Mesenchymal stem cell (in vitro differentiated cells and primary cell): Measurements from ENCODE around the gene PHRF1.

Source experiments
- DNase-seq: peaks from one replicate; pipeline ENCODE4 v3.0.0-alpha.2; 2013
- H2AFZ ChIP-seq: one replicate; pipeline ENCODE4 v1.6.1; 2013; ENCODE audit warnings: low read depth, mild to moderate bottlenecking, control low read depth, inconsistent platforms, low read length, moderate library complexity
- H2AK5ac ChIP-seq: 2 replicates; pipeline ENCODE4 v1.6.1; 2013; ENCODE audit warnings: low read length, moderate library complexity, mild to moderate bottlenecking, inconsistent platforms; ENCODE audit not compliant: severe bottlenecking
- H2BK120ac ChIP-seq: one replicate; pipeline ENCODE4 v1.6.1; 2013; ENCODE audit warnings: low read depth, mild to moderate bottlenecking, inconsistent platforms, low read length, moderate library complexity
- H2BK12ac ChIP-seq, 2 experiments: one replicate each; pipeline ENCODE4 v1.6.1; 2013; ENCODE audit warnings: inconsistent platforms in 2 of 2, low read length in 2 of 2, mild to moderate bottlenecking in 2 of 2, moderate library complexity in 2 of 2, control low read depth in 1 of 2
- H2BK15ac ChIP-seq: one replicate; pipeline ENCODE4 v1.6.1; 2013; ENCODE audit warnings: mild to moderate bottlenecking, low read depth, inconsistent platforms; ENCODE audit not compliant: poor library complexity, severe bottlenecking
- H2BK5ac ChIP-seq: 2 replicates; pipeline ENCODE4 v1.6.1; 2013; ENCODE audit warnings: low read depth, mild to moderate bottlenecking, low read length, control low read depth, inconsistent platforms; ENCODE audit not compliant: poor library complexity, severe bottlenecking
- H3K14ac ChIP-seq, 2 experiments: one replicate each; pipeline ENCODE4 v1.6.1; 2013; ENCODE audit warnings: inconsistent platforms in 2 of 2, low read length in 2 of 2, control low read depth in 1 of 2, mild to moderate bottlenecking in 1 of 2, moderate library complexity in 1 of 2
- H3K18ac ChIP-seq, 2 experiments: one replicate each; pipeline ENCODE4 v1.6.1; 2013; ENCODE audit warnings: inconsistent platforms in 2 of 2, low read length in 2 of 2, control low read depth in 1 of 2, low read depth in 1 of 2, mild to moderate bottlenecking in 1 of 2
- H3K23ac ChIP-seq, 2 experiments: one replicate each; pipeline ENCODE4 v1.6.1; 2013; ENCODE audit warnings: inconsistent platforms in 2 of 2, low read length in 2 of 2, mild to moderate bottlenecking in 2 of 2, moderate library complexity in 2 of 2, control low read depth in 1 of 2
- H3K27ac ChIP-seq: 2 replicates; pipeline ENCODE4 v1.5.1; 2013; ENCODE audit warnings: mild to moderate bottlenecking, moderate library complexity, low read length, control low read depth, inconsistent platforms; ENCODE audit not compliant: poor library complexity, severe bottlenecking
- H3K27me3 ChIP-seq, 2 experiments: 2 replicates each; pipeline versions ENCODE4 v1.6.1 to v1.7.0; 2013; ENCODE audit warnings: low read length in 2 of 2, mild to moderate bottlenecking in 2 of 2, moderate library complexity in 2 of 2, control low read depth in 1 of 2, inconsistent platforms in 1 of 2; ENCODE audit not compliant: control insufficient read depth in 1 of 2, insufficient read depth in 1 of 2
- H3K36me3 ChIP-seq, 2 experiments: 2 replicates each; pipeline versions ENCODE4 v1.6.1 to v1.7.0; 2013; ENCODE audit warnings: low read length in 2 of 2, control low read depth in 1 of 2, inconsistent platforms in 1 of 2, low read depth in 1 of 2, mild to moderate bottlenecking in 1 of 2; ENCODE audit not compliant: insufficient read depth in 2 of 2, control insufficient read depth in 1 of 2
- H3K4ac ChIP-seq, 2 experiments: one replicate each; pipeline ENCODE4 v1.6.1; 2013; ENCODE audit warnings: inconsistent platforms in 2 of 2, low read length in 2 of 2, mild to moderate bottlenecking in 2 of 2, moderate library complexity in 2 of 2, control low read depth in 1 of 2, low read depth in 1 of 2
- H3K4me1 ChIP-seq: 2 replicates; pipeline ENCODE4 v1.6.1; 2013; ENCODE audit warnings: low read depth, low read length, control low read depth; ENCODE audit not compliant: control insufficient read depth, insufficient read depth
- H3K4me2 ChIP-seq: 2 replicates; pipeline ENCODE4 v1.6.1; 2013; ENCODE audit warnings: low read length, mild to moderate bottlenecking, inconsistent platforms; ENCODE audit not compliant: poor library complexity, severe bottlenecking
- H3K4me3 ChIP-seq, 2 experiments: 2 replicates each; pipeline versions ENCODE4 v1.5.1 to v1.7.0; 2013; ENCODE audit warnings: low read length in 2 of 2, mild to moderate bottlenecking in 2 of 2, control low read depth in 1 of 2, low read depth in 1 of 2; ENCODE audit not compliant: insufficient read depth in 1 of 2
- H3K79me1 ChIP-seq: replicated peaks from 2 replicates; pipeline ENCODE4 v1.6.1; 2013; ENCODE audit warnings: mild to moderate bottlenecking, control low read depth, low read length, inconsistent platforms; ENCODE audit not compliant: poor library complexity, severe bottlenecking
- H3K9ac ChIP-seq: 2 replicates; pipeline ENCODE4 v1.7.0; 2013; ENCODE audit warnings: mild to moderate bottlenecking, low read length, moderate library complexity
- H3K9me3 ChIP-seq: 2 replicates; pipeline ENCODE4 v1.7.0; 2013; ENCODE audit warnings: mild to moderate bottlenecking, low read length; ENCODE audit not compliant: control insufficient read depth
- H4K8ac ChIP-seq: one replicate; pipeline ENCODE4 v1.6.1; 2013; ENCODE audit warnings: inconsistent platforms, mild to moderate bottlenecking, low read length, moderate library complexity
- H4K91ac ChIP-seq: one replicate; pipeline ENCODE4 v1.6.1; 2013; ENCODE audit warnings: mild to moderate bottlenecking, low read length, inconsistent platforms
- WGBS: methylation state at CpG from one replicate; pipeline ENCODE4 v1.1.7; 2013; ENCODE audit warnings: mixed read lengths; 5-methylcytosine and 5-hydroxymethylcytosine counted together

PHRF1 gene

DNA sequence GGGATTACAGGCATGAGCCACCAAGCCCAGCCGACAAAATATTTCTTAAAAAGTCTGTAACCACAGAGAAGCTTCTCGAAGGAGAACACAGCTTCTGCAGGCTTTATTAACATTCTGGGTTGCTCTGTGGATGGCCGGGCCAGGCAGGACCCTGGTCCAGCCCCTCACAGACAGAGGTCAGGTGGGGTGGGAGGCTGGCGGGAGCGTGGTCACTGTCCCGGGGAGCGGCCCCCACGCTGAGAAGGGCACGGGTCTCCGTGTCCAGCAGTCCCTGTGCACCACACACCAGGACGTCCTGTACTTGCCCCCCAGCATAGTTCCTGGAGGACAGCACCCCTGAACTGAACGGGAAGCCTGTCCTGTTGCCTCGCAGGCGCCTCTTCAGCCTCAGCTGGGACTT is 80.2 kb downstream of the PHRF1 start:
- Histone ChIP-seq H4K91ac (no peak overlapping the region), H3K36me3 (peaks cover 60 to 65% of the 10 kb centered on the region in 2 experiments), H3K4me3 (no peak overlapping the region), H3K9me3 (no peaks in the 10 kb centered on the region), H3K23ac (no peak overlapping the region), H3K4me2 (no peak overlapping the region), H2BK120ac (no peak overlapping the region), H3K18ac (no peak overlapping the region), H3K14ac (no peak overlapping the region), H3K9ac (no peak overlapping the region), H3K79me1 (peaks cover 37% of the 10 kb centered on the region), H3K4ac (no peak overlapping the region), H2AK5ac (no peak overlapping the region), H2BK5ac (no peak overlapping the region), H4K8ac (no peak overlapping the region), H2AFZ (no peak overlapping the region), H3K4me1 (peaks cover 17% of the 10 kb centered on the region), H3K27me3 (no peaks in the 10 kb centered on the region), H2BK12ac (no peak overlapping the region), H3K27ac (no peak overlapping the region), H2BK15ac (no peak overlapping the region)
- WGBS, result 97% methylated on average over 14 of the region's 14 CpGs
- DNase-seq, result no peak

DNA sequence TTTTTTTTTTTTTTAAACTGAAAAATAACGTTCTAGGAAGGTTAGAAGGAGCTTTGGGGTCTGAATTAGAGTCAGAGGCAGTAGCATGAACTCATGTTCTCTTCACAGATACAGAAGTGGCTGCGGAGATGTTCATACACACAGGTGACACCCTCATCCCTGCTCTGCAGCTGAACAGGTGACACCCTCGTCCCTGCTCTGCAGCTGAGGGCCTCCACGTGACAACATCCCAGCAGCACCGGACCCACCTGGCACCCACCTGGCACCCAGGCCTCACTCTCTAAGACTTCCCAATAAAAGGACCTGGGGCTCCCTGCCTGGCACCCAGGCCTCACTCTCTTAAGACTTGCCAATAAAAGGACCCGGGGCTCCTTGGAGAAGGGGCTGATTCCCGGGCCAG is 80.6 kb downstream of the PHRF1 start:
- WGBS, result 91% methylated on average over 7 of the region's 7 CpGs
- H3K27ac ChIP-seq, result no peak overlapping the region

DNA sequence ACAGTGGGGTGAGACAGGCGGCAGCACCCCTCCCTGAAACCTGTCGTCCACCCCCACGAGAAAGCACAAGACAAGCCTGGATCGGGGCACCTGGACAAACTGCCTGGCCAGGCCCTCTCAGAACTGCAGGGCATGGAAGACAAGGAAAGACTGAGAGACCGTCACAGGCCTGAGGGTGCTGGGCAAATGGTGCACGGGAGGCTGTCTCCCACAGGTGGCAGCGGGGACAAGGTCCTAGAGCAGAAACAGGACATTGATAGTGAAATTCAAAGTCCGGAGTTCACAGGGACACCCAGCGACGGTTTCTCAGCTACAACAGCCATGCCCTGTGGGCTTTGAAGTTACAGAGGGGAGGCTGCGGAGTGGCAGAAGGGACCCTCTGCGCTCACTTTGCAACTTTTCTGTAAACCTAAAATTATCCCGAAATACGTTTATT is 81.4 kb downstream of the PHRF1 start:
- no peak overlapping the region for H3K27ac ChIP-seq
- H3K36me3 ChIP-seq, result peaks cover 54 to 78% of the 10 kb centered on the region in 2 experiments

More for the DNA sequence above, 80.6 kb downstream of the PHRF1 start:
- no peak overlapping the region for H4K91ac ChIP-seq
- no peak overlapping the region for H2BK120ac ChIP-seq
- peaks cover 40% of the 10 kb centered on the region for H3K79me1 ChIP-seq
- H2AK5ac ChIP-seq, result no peak overlapping the region
- no peak overlapping the region for H3K4ac ChIP-seq
- H3K4me2 ChIP-seq, result no peak overlapping the region
- DNase-seq, result no peak
- H3K9me3 ChIP-seq, result no peaks in the 10 kb centered on the region
- H2BK15ac ChIP-seq, result no peak overlapping the region
- no peak overlapping the region for H3K14ac ChIP-seq
- H3K9ac ChIP-seq, result no peak overlapping the region
- H3K23ac ChIP-seq, result no peak overlapping the region
- H3K4me1 ChIP-seq, result peaks cover 17% of the 10 kb centered on the region
- no peak overlapping the region for H2BK5ac ChIP-seq
- no peak overlapping the region for H4K8ac ChIP-seq
- H3K27me3 ChIP-seq, result no peaks in the 10 kb centered on the region
- H3K4me3 ChIP-seq, result no peak overlapping the region
- H2BK12ac ChIP-seq, result no peak overlapping the region
- H3K36me3 ChIP-seq, result peaks cover 57 to 70% of the 10 kb centered on the region in 2 experiments
- H2AFZ ChIP-seq, result no peak overlapping the region
- H3K18ac ChIP-seq, result no peak overlapping the region

DNA sequence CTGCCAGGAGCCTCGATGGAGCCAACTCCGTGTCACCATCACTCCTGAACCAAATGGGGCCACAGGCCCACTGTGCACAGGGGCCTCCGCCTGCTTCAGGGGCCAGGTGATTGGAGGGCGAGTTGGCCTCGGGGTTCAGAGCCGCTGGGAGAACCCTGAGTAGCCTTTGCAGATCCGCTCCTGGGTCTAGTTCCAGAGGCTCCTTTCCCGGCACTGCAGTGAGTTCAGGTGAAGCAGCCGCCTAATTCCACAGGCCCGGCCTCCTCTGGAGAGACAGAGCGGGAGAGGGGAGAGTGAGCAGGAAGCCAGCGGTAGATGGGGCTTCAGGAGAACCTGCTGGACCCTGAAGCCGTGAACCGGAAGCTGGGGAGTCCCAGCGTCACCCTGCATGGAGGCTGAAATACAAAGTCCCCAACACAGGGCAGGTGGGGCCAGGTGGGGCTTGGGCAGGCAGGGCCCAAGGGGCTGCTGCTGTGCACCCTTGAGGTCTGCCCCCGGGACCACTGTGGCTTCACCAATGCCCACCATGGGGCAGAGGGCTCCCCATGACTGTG is 83.3 kb downstream of the PHRF1 start:
- Histone ChIP-seq H3K18ac (no peak overlapping the region), H3K27me3 (no peaks in the 10 kb centered on the region), H2BK120ac (no peak overlapping the region), H3K14ac (no peak overlapping the region), H4K91ac (no peak overlapping the region), H3K9ac (no peak overlapping the region), H3K4me3 (no peak overlapping the region), H3K79me1 (peaks cover 45% of the 10 kb centered on the region), H3K4me1 (peaks cover 21% of the 10 kb centered on the region), H3K23ac (no peak overlapping the region), H2BK12ac (no peak overlapping the region), H3K4ac (no peak overlapping the region), H2AFZ (no peak overlapping the region), H4K8ac (no peak overlapping the region), H2AK5ac (no peak overlapping the region), H3K36me3 (peaks cover 49 to 76% of the 10 kb centered on the region in 2 experiments), H2BK15ac (no peak overlapping the region), H3K4me2 (no peak overlapping the region), H3K9me3 (no peaks in the 10 kb centered on the region), H2BK5ac (no peak overlapping the region), H3K27ac (no peak overlapping the region)
- DNase-seq, result no peak
- WGBS, result 96% methylated on average over 16 of the region's 16 CpGs

More for the DNA sequence above, 81.4 kb downstream of the PHRF1 start:
- Histone ChIP-seq H3K4me1 (peaks cover 19% of the 10 kb centered on the region), H3K4me2 (no peak overlapping the region), H2BK120ac (no peak overlapping the region), H2AK5ac (no peak overlapping the region), H3K9ac (no peak overlapping the region), H3K79me1 (peaks cover 43% of the 10 kb centered on the region), H4K91ac (no peak overlapping the region), H3K4me3 (no peak overlapping the region), H3K23ac (no peak overlapping the region), H2BK5ac (no peak overlapping the region), H3K4ac (no peak overlapping the region), H3K27me3 (no peaks in the 10 kb centered on the region), H4K8ac (no peak overlapping the region), H3K14ac (no peak overlapping the region), H2AFZ (no peak overlapping the region), H2BK15ac (no peak overlapping the region), H3K9me3 (no peaks in the 10 kb centered on the region), H2BK12ac (no peak overlapping the region), H3K18ac (no peak overlapping the region)
- 90% methylated on average over 14 of the region's 14 CpGs for WGBS
- DNase-seq, result no peak
